Ishikawa (cell line): Measurements from ENCODE around the gene GNL3.
A peak's percentile ranks its signal among the peaks of the same experiment; 100 is the strongest.

Experiments used
- CEBPB ChIP-seq: IDR thresholded peaks from 2 replicates; pipeline ENCODE4 v1.6.1; 2012
- CREB1 ChIP-seq: IDR thresholded peaks from 2 replicates; pipeline ENCODE4 v1.6.1; 2012; ENCODE audit warnings: low read depth
- EGR1 ChIP-seq: IDR thresholded peaks from 2 replicates; pipeline ENCODE4 v1.6.1; 2012
- EP300 ChIP-seq: IDR thresholded peaks from 2 replicates; pipeline ENCODE4 v1.6.1; 2012; ENCODE audit warnings: borderline replicate concordance
- FOXM1 ChIP-seq: IDR thresholded peaks from 2 replicates; pipeline ENCODE4 v1.6.1; 2012; ENCODE audit warnings: low read depth, borderline replicate concordance
- NFIC ChIP-seq: IDR thresholded peaks from 2 replicates; pipeline ENCODE4 v1.6.1; 2012
- RAD21 ChIP-seq: IDR thresholded peaks from 2 replicates; pipeline ENCODE4 v1.6.1; 2012; ENCODE audit warnings: low read depth
- REST ChIP-seq: IDR thresholded peaks from 2 replicates; pipeline ENCODE4 v1.6.1; 2012; ENCODE audit warnings: low read depth, mild to moderate bottlenecking
- TAF1 ChIP-seq: IDR thresholded peaks from 2 replicates; pipeline ENCODE4 v1.6.1; 2012; ENCODE audit warnings: low read depth, mild to moderate bottlenecking
- TCF12 ChIP-seq: IDR thresholded peaks from 2 replicates; pipeline ENCODE4 v1.6.1; 2012; ENCODE audit warnings: low read depth
- TEAD4 ChIP-seq: IDR thresholded peaks from 2 replicates; pipeline ENCODE4 v1.6.1; 2012
- USF1 ChIP-seq: IDR thresholded peaks from 2 replicates; pipeline ENCODE4 v1.6.1; 2012
- YY1 ChIP-seq: IDR thresholded peaks from 2 replicates; pipeline ENCODE4 v1.6.1; 2012; ENCODE audit warnings: low read depth
- ZBTB7A ChIP-seq: IDR thresholded peaks from 2 replicates; pipeline ENCODE4 v1.6.1; 2012; ENCODE audit warnings: low read depth
- TF ChIP-seq, protein P1 (sequence below): IDR thresholded peaks from 2 replicates; pipeline ENCODE4 v1.6.1; 2012

GNL3 gene

GRCh38 chr3:52739730-52740129, 53.9 kb downstream of the GNL3 start:
- TF ChIP-seq YY1 (no peak), EP300 (no peak), CEBPB (no peak), FOXM1 (no peak), RAD21 (no peak), REST (no peak), TAF1 (no peak), NFIC (no peak)

DNA sequence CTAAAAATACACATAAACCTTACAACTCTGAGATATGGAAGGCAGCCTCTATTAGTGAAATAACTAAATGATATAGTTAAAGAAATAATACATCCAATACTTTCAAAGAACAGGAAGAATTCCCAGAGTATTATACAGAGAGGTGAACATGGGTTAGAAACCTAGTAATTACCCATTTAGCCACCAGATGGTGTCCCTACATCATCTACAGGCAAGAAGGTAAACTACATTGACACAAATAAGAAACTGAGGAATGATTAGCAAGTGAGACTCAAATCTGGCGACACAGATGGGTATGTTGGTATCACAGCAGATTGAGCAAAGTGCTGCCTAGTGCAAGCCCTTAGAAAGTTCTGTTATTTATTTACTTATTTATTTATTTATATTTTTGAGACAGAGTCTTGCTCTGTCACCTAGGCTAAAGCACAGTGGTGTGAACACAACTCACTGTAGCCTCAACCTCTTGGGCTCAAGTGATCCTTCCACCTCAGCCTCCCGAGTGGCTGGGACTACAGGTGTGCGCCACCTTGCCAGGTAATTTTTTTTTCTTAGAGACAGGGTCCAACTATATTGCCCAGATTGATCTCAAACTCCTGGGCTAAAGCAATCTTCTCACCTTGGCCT, 56.7 kb downstream of the GNL3 start:
- TF ChIP-seq RAD21 (peak; percentile 70), TAF1 (no peak)

DNA sequence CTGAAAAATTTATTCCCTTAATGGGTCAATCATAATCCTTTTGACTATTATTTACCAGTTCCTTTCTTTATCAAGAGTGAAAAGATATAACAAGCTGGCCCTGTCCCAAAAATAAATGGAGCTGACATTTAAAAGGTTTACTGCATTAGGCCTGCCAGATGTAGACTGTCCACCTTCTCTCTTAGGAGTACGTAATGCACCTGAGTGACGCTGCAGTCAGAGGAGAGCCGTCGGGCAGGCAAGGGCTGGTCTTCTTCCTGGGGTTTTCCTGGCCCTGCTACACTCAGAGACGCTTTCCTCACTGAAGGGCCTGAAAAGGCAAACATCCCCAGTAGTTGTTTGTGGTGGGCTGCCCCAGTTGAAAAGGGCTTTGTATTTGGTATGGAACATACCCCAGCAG, 57.3 kb downstream of the GNL3 start:
- TF ChIP-seq CREB1, result no peak
- no peak for TF ChIP-seq RAD21
- TF ChIP-seq NFIC, result no peak

- TF ChIP-seq TAF1 (no peak), EGR1 (no peak), RAD21 (no peak), CREB1 (no peak), EP300 (no peak), FOXM1 (no peak), ZBTB7A (no peak), CEBPB (no peak), YY1 (no peak), TCF12 (no peak), NFIC (no peak), USF1 (no peak), TEAD4 (no peak), REST (no peak)
- TF ChIP-seq, protein P1, sequence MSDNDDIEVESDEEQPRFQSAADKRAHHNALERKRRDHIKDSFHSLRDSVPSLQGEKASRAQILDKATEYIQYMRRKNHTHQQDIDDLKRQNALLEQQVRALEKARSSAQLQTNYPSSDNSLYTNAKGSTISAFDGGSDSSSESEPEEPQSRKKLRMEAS, result no peak
Observed at GRCh38 chr3:52743721-52744120, 57.9 kb downstream of the GNL3 start.
